Prostate gland (tissue), 2 donors: ENCODE data around the gene ZC3H6. TPM values are rescaled to one million over a fixed set of nuclear protein-coding genes. Genes with fewer than 3 reads are reported as not detected.

Experiments used
- DNase-seq: peaks from one replicate; pipeline ENCODE4 v3.0.0-alpha.2; 2019; ENCODE audit warnings: low spot score
- H3K27ac ChIP-seq, 2 donors: fragments of 200-600 bp; sonication (generic); 2 replicates each; pipeline ENCODE4 v1.5.1; 2017 to 2019
- H3K27me3 ChIP-seq: fragments of 200-600 bp; sonication (generic); replicated peaks from 2 replicates; pipeline ENCODE4 v1.5.1; 2019; ENCODE audit not compliant: insufficient read depth
- H3K36me3 ChIP-seq, 2 donors: fragments of 200-600 bp; sonication (generic); 1 replicate in 1 of 2; 2 replicates in 1 of 2; pipeline versions ENCODE4 v1.5.1 to v1.8.1; 2017 to 2019
- H3K4me1 ChIP-seq: fragments of 200-600 bp; sonication (generic); replicated peaks from 2 replicates; pipeline ENCODE4 v1.5.1; 2019
- H3K4me3 ChIP-seq, 2 donors: fragments of 200-600 bp; sonication (generic); 2 replicates each; pipeline ENCODE4 v1.5.1; 2017 to 2019
- H3K9me3 ChIP-seq: fragments of 200-600 bp; sonication (generic); 2 replicates; pipeline ENCODE4 v1.5.1; 2017
- CTCF ChIP-seq, 4 experiments: fragments of 200-600 bp in 2 of 4; fragments of 450-650 bp in 2 of 4; sonication (generic) in 2 of 4; IDR thresholded peaks; 1 replicate in 3 of 4; 2 replicates in 1 of 4; pipeline ENCODE4 v1.5.1; 2016 to 2019; ENCODE audit warnings: antibody characterized with exemption in 4 of 4, mild to moderate bottlenecking in 2 of 4, moderate library complexity in 2 of 4
- POLR2A ChIP-seq: fragments of 450-650 bp; IDR thresholded peaks from one replicate; pipeline ENCODE4 v1.6.1; 2016; ENCODE audit warnings: antibody characterized with exemption, mild to moderate bottlenecking
- POLR2AphosphoS5 ChIP-seq: sonication (generic); formaldehyde crosslinking; IDR thresholded peaks from one replicate; pipeline ENCODE4 v1.6.1; 2017; ENCODE audit warnings: antibody characterized with exemption
- WGBS: methylation state at CpG from one replicate; pipeline ENCODE4 v1.1.5; 2018; 5-methylcytosine and 5-hydroxymethylcytosine counted together
- intact Hi-C: fragments of 100-400 bp; cut with DNase I; formaldehyde crosslinking; loops from one replicate; pipeline ENCODE4 v1.14.2; 2022
- total RNA-seq, 2 donors: library from RNA; depleted of rRNA; stranded (reverse); fragments of >200 nt; gene quantifications; one replicate each; pipeline ENCODE4 v1.1.0, GENCODE V29; 2016

ZC3H6 gene
- total RNA-seq, 2 donors from 2014 or later = 10.2 to 10.5 TPM

GRCh38 chr2:112254466-112255240, 20.7 kb upstream of the ZC3H6 start, which contains the start of gene ZC3H8:
ZC3H8 (minus strand) TSS chr2:112255042; CDS start chr2:112254981, 61 bp downstream.
- DNase-seq = peak; percentile 92
- no peaks in the 10 kb centered on the region for H3K36me3 ChIP-seq
- H3K4me3 ChIP-seq = peak within 1 kb of the TSS; percentile 55 to 73
- H3K4me1 ChIP-seq = peaks cover 6% of the 10 kb centered on the region
- peak within 1 kb of the TSS; percentile 84 to 85 for H3K27ac ChIP-seq
- intact Hi-C loops = loop anchor here (5.0 to 10.0 kb wide), 4 partner anchors 130 to 328 kb away; partner anchors contain the start of genes CHCHD5, RGPD8 and TMEM87B
- under 1% methylated on average over 68 of the region's 68 CpGs for WGBS
- H3K9me3 ChIP-seq = no peaks in the 10 kb centered on the region
- TF ChIP-seq POLR2AphosphoS5 = peak; percentile 92
- TF ChIP-seq POLR2A = peak; percentile 84
- TF ChIP-seq CTCF (IDR thresholded peaks at IDR 0.05) = no peak
- H3K27me3 ChIP-seq = no peaks in the 10 kb centered on the region

- no peaks in the 10 kb centered on the region for H3K36me3 ChIP-seq
- no peak overlapping the region for H3K4me3 ChIP-seq
- no peaks in the 10 kb centered on the region for H3K27me3 ChIP-seq
- no peak for DNase-seq
- 89% methylated on average over 2 of the region's 2 CpGs for WGBS
- no peak overlapping the region for H3K27ac ChIP-seq
- no peak for TF ChIP-seq POLR2AphosphoS5
- TF ChIP-seq CTCF (IDR thresholded peaks at IDR 0.05) = no peak
- TF ChIP-seq POLR2A = no peak
- intact Hi-C loops = loop anchor here (5.0 to 10.0 kb wide), 4 partner anchors 131 to 326 kb away; partner anchors contain the start of genes CHCHD5, RGPD8 and TMEM87B
- H3K4me1 ChIP-seq = peaks cover 6% of the 10 kb centered on the region
- no peaks in the 10 kb centered on the region for H3K9me3 ChIP-seq
These were observed 19.5 kb upstream of the ZC3H6 start for GRCh38 chr2:112255875-112256274.

GRCh38 chr2:112256654-112257053, 18.7 kb upstream of the ZC3H6 start:
- no peak for DNase-seq
- Histone ChIP-seq H3K4me3 (no peak overlapping the region), H3K4me1 (peaks cover 6% of the 10 kb centered on the region), H3K36me3 (no peaks in the 10 kb centered on the region), H3K27ac (no peak overlapping the region), H3K27me3 (no peaks in the 10 kb centered on the region), H3K9me3 (no peaks in the 10 kb centered on the region)
- intact Hi-C loops = loop anchor here (5.0 to 10.0 kb wide), 4 partner anchors 132 to 326 kb away; partner anchors contain the start of genes CHCHD5, RGPD8 and TMEM87B
- WGBS = 79% methylated on average over 2 of the region's 2 CpGs
- TF ChIP-seq POLR2A (no peak), POLR2AphosphoS5 (no peak), CTCF (IDR thresholded peaks at IDR 0.05) (no peak)

- Histone ChIP-seq H3K4me1 (peaks cover 6% of the 10 kb centered on the region), H3K9me3 (no peaks in the 10 kb centered on the region), H3K36me3 (no peaks in the 10 kb centered on the region), H3K27ac (no peak overlapping the region), H3K4me3 (no peak overlapping the region), H3K27me3 (no peaks in the 10 kb centered on the region)
- TF ChIP-seq POLR2AphosphoS5 = no peak
- TF ChIP-seq POLR2A = no peak
- 81% methylated on average over 4 of the region's 4 CpGs for WGBS
- intact Hi-C loops = loop anchor here (5.0 to 10.0 kb wide), 4 partner anchors 133 to 325 kb away; partner anchors contain the start of genes CHCHD5, RGPD8 and TMEM87B
- DNase-seq = no peak
These were observed 17.8 kb upstream of the ZC3H6 start for GRCh38 chr2:112257575-112257974.

- H3K27ac ChIP-seq = no peak overlapping the region
- DNase-seq = peak; percentile 76
- no peaks in the 10 kb centered on the region for H3K4me1 ChIP-seq
- 23% methylated on average over 15 of the region's 15 CpGs for WGBS
- intact Hi-C loops = loop anchor here (5.0 to 10.0 kb wide), 4 partner anchors 135 to 323 kb away; partner anchors contain the start of genes CHCHD5, RGPD8 and TMEM87B
- no peaks in the 10 kb centered on the region for H3K9me3 ChIP-seq
- H3K27me3 ChIP-seq = no peaks in the 10 kb centered on the region
- no peaks in the 10 kb centered on the region for H3K36me3 ChIP-seq
- no peak overlapping the region for H3K4me3 ChIP-seq
- TF ChIP-seq POLR2AphosphoS5 = peak; percentile 52
- no peak for TF ChIP-seq POLR2A
- peak; percentile 65 to 92 (median 78) for TF ChIP-seq CTCF (IDR thresholded peaks at IDR 0.05)
These were observed 15.7 kb upstream of the ZC3H6 start for GRCh38 chr2:112259509-112260294.
